HEK293 (cell line): ENCODE data around the gene MPC1L.

Experiments
- SP2 ChIP-seq: fragments of 450-650 bp; formaldehyde crosslinking; IDR thresholded peaks from 2 replicates; pipeline ENCODE4 v1.5.1; 2016; ENCODE audit warnings: missing biosample characterization, missing genetic modification characterization
- ZBTB48 ChIP-seq: fragments of 450-650 bp; formaldehyde crosslinking; IDR thresholded peaks from 2 replicates; pipeline ENCODE4 v1.5.1; 2016; ENCODE audit warnings: missing biosample characterization, missing genetic modification characterization
- ZBTB7A ChIP-seq: fragments of 450-650 bp; formaldehyde crosslinking; IDR thresholded peaks from 2 replicates; pipeline ENCODE4 v1.5.1; 2016; ENCODE audit warnings: low read depth, missing biosample characterization, missing genetic modification characterization
- ZFP3 ChIP-seq: fragments of 450-650 bp; formaldehyde crosslinking; IDR thresholded peaks from 2 replicates; pipeline ENCODE4 v1.5.1; 2016; ENCODE audit warnings: low read depth, missing biosample characterization, missing genetic modification characterization
- ZNF114 ChIP-seq: fragments of 450-650 bp; formaldehyde crosslinking; IDR thresholded peaks from 2 replicates; pipeline ENCODE4 v1.5.0; 2017; ENCODE audit warnings: missing biosample characterization, missing genetic modification characterization
- ZNF138 ChIP-seq: fragments of 450-650 bp; formaldehyde crosslinking; IDR thresholded peaks from 2 replicates; pipeline ENCODE4 v1.5.1; 2016; ENCODE audit warnings: missing biosample characterization, missing genetic modification characterization, borderline replicate concordance
- ZNF416 ChIP-seq: fragments of 450-650 bp; formaldehyde crosslinking; IDR thresholded peaks from 2 replicates; pipeline ENCODE4 v1.5.1; 2016; ENCODE audit warnings: missing biosample characterization, missing genetic modification characterization
- ZSCAN30 ChIP-seq: fragments of 450-650 bp; IDR thresholded peaks from 2 replicates; pipeline ENCODE4 v1.5.1; 2018; ENCODE audit warnings: missing biosample characterization, mild to moderate bottlenecking, missing genetic modification characterization, moderate library complexity
- TF ChIP-seq, protein P1 (sequence below): fragments of 450-650 bp; formaldehyde crosslinking; IDR thresholded peaks from 2 replicates; pipeline ENCODE4 v1.5.1; 2016; ENCODE audit warnings: missing biosample characterization, missing genetic modification characterization
- TF ChIP-seq, protein P2 (sequence below): fragments of 450-650 bp; formaldehyde crosslinking; IDR thresholded peaks from 2 replicates; pipeline ENCODE4 v1.5.1; 2016; ENCODE audit warnings: missing biosample characterization, missing genetic modification characterization
- TF ChIP-seq, protein P3 (sequence below): fragments of 450-650 bp; formaldehyde crosslinking; IDR thresholded peaks from 2 replicates; pipeline ENCODE4 v1.5.1; 2016; ENCODE audit warnings: missing biosample characterization, missing genetic modification characterization
- TF ChIP-seq, protein P4 (sequence below): fragments of 450-650 bp; formaldehyde crosslinking; IDR thresholded peaks from 2 replicates; pipeline ENCODE4 v1.5.1; 2016; ENCODE audit warnings: missing biosample characterization, missing genetic modification characterization
- TF ChIP-seq, protein P5 (sequence below): fragments of 450-650 bp; formaldehyde crosslinking; IDR thresholded peaks from 2 replicates; pipeline ENCODE4 v1.5.1; 2016; ENCODE audit warnings: missing biosample characterization, missing genetic modification characterization, borderline replicate concordance

DNA sequence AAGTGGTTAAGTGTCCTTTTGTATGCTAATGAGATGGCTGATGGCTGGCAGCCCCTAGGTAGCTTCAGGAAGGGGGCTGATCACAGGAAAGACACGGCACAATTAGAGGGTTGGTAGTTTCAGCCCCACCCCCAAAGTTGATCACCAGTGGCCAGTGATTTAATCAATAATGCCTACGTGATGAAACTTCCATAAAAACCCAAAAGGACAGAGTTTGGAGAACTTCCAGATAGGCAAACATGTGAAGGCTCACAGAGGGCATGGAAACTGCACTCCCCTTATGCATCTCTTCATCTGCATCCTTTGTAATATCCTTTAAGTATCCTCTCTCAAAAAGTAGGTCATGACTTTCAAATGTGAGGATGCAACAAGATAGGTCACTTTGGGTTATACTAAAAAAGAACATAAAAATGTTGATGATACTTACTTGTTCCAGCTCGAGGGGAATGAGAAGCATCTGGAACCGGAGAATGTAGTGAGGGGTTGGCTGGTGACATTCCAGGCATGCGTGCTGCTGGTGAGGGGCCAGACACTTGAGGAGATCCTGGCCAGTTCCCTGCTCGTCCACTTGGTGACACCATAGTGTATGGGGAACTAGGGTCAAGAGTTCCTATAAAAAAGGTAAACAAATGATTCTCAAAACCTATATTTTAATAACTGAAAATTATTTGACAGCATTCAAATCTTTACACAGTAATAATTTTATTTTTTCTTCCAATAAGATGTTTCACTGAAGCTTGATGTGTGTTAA, 40.8 kb downstream of the MPC1L start:
- TF ChIP-seq ZSCAN30 (no peak), ZNF416 (tag by site-specific recombination) (no peak), ZNF114 (tag by site-specific recombination) (no peak), SP2 (tag by site-specific recombination) (no peak), ZNF138 (tag by site-specific recombination) (no peak), ZFP3 (tag by site-specific recombination) (no peak), ZBTB48 (tag by site-specific recombination) (no peak), ZBTB7A (tag by site-specific recombination) (no peak)
- TF ChIP-seq, protein P1, sequence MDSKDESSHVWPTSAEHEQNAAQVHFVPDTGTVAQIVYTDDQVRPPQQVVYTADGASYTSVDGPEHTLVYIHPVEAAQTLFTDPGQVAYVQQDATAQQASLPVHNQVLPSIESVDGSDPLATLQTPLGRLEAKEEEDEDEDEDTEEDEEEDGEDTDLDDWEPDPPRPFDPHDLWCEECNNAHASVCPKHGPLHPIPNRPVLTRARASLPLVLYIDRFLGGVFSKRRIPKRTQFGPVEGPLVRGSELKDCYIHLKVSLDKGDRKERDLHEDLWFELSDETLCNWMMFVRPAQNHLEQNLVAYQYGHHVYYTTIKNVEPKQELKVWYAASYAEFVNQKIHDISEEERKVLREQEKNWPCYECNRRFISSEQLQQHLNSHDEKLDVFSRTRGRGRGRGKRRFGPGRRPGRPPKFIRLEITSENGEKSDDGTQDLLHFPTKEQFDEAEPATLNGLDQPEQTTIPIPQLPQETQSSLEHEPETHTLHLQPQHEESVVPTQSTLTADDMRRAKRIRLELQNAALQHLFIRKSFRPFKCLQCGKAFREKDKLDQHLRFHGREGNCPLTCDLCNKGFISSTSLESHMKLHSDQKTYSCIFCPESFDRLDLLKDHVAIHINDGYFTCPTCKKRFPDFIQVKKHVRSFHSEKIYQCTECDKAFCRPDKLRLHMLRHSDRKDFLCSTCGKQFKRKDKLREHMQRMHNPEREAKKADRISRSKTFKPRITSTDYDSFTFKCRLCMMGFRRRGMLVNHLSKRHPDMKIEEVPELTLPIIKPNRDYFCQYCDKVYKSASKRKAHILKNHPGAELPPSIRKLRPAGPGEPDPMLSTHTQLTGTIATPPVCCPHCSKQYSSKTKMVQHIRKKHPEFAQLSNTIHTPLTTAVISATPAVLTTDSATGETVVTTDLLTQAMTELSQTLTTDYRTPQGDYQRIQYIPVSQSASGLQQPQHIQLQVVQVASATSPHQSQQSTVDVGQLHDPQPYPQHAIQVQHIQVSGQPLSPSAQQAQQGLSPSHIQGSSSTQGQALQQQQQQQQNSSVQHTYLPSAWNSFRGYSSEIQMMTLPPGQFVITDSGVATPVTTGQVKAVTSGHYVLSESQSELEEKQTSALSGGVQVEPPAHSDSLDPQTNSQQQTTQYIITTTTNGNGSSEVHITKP (tag by site-specific recombination): no peak
- TF ChIP-seq, protein P2, sequence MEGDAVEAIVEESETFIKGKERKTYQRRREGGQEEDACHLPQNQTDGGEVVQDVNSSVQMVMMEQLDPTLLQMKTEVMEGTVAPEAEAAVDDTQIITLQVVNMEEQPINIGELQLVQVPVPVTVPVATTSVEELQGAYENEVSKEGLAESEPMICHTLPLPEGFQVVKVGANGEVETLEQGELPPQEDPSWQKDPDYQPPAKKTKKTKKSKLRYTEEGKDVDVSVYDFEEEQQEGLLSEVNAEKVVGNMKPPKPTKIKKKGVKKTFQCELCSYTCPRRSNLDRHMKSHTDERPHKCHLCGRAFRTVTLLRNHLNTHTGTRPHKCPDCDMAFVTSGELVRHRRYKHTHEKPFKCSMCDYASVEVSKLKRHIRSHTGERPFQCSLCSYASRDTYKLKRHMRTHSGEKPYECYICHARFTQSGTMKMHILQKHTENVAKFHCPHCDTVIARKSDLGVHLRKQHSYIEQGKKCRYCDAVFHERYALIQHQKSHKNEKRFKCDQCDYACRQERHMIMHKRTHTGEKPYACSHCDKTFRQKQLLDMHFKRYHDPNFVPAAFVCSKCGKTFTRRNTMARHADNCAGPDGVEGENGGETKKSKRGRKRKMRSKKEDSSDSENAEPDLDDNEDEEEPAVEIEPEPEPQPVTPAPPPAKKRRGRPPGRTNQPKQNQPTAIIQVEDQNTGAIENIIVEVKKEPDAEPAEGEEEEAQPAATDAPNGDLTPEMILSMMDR (tag by site-specific recombination): no peak
- TF ChIP-seq, protein P3, sequence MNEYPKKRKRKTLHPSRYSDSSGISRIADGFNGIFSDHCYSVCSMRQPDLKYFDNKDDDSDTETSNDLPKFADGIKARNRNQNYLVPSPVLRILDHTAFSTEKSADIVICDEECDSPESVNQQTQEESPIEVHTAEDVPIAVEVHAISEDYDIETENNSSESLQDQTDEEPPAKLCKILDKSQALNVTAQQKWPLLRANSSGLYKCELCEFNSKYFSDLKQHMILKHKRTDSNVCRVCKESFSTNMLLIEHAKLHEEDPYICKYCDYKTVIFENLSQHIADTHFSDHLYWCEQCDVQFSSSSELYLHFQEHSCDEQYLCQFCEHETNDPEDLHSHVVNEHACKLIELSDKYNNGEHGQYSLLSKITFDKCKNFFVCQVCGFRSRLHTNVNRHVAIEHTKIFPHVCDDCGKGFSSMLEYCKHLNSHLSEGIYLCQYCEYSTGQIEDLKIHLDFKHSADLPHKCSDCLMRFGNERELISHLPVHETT: no peak
- TF ChIP-seq, protein P4, sequence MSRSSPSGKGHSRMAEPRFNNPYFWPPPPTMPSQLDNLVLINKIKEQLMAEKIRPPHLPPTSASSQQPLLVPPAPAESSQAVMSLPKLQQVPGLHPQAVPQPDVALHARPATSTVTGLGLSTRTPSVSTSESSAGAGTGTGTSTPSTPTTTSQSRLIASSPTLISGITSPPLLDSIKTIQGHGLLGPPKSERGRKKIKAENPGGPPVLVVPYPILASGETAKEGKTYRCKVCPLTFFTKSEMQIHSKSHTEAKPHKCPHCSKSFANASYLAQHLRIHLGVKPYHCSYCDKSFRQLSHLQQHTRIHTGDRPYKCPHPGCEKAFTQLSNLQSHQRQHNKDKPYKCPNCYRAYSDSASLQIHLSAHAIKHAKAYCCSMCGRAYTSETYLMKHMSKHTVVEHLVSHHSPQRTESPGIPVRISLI (tag by site-specific recombination): no peak
- TF ChIP-seq, protein P5, sequence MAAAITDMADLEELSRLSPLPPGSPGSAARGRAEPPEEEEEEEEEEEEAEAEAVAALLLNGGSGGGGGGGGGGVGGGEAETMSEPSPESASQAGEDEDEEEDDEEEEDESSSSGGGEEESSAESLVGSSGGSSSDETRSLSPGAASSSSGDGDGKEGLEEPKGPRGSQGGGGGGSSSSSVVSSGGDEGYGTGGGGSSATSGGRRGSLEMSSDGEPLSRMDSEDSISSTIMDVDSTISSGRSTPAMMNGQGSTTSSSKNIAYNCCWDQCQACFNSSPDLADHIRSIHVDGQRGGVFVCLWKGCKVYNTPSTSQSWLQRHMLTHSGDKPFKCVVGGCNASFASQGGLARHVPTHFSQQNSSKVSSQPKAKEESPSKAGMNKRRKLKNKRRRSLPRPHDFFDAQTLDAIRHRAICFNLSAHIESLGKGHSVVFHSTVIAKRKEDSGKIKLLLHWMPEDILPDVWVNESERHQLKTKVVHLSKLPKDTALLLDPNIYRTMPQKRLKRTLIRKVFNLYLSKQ: no peak
